KMS-11 (cell line): ENCODE data around the gene MYZAP.

Source experiments
- H2AFZ ChIP-seq: fragments of 200-600 bp; sonication (generic); 2 replicates; pipeline ENCODE4 v1.6.1; 2016; ENCODE audit warnings: antibody characterized with exemption, mixed run types, low read depth
- H3K27ac ChIP-seq: fragments of 200-600 bp; sonication (generic); 2 replicates; pipeline ENCODE4 v1.6.1; 2016; ENCODE audit warnings: mild to moderate bottlenecking, mixed run types
- H3K27me3 ChIP-seq: fragments of 200-600 bp; sonication (generic); 2 replicates; pipeline ENCODE4 v1.6.1; 2017; ENCODE audit warnings: mild to moderate bottlenecking, low read depth, mixed run types, moderate library complexity; ENCODE audit not compliant: insufficient read depth
- H3K36me3 ChIP-seq: fragments of 200-600 bp; sonication (generic); 2 replicates; pipeline ENCODE4 v1.6.1; 2017; ENCODE audit warnings: mild to moderate bottlenecking, mixed run types; ENCODE audit not compliant: insufficient read depth
- H3K4me1 ChIP-seq: fragments of 200-600 bp; sonication (generic); 2 replicates; pipeline ENCODE4 v1.6.1; 2016; ENCODE audit warnings: mild to moderate bottlenecking, low read depth, mixed run types; ENCODE audit not compliant: poor library complexity, severe bottlenecking
- H3K4me2 ChIP-seq: fragments of 200-600 bp; sonication (generic); 2 replicates; pipeline ENCODE4 v1.7.0; 2016; ENCODE audit warnings: mild to moderate bottlenecking, mixed run types
- H3K4me3 ChIP-seq: fragments of 200-600 bp; sonication (generic); IDR thresholded peaks from 2 replicates; pipeline ENCODE4 v1.6.1; 2017; ENCODE audit warnings: low read depth, low read length, mixed read lengths; ENCODE audit not compliant: insufficient read depth
- H3K79me2 ChIP-seq: fragments of 200-600 bp; sonication (generic); 2 replicates; pipeline ENCODE4 v1.6.1; 2016; ENCODE audit warnings: low read depth, mixed run types; ENCODE audit not compliant: insufficient read depth
- H3K9ac ChIP-seq: fragments of 200-600 bp; sonication (generic); 2 replicates; pipeline ENCODE4 v1.6.1; 2016; ENCODE audit warnings: mild to moderate bottlenecking, mixed run types
- H4K20me1 ChIP-seq: fragments of 200-600 bp; sonication (generic); 2 replicates; pipeline ENCODE4 v1.6.1; 2016; ENCODE audit warnings: mild to moderate bottlenecking, mixed run types; ENCODE audit not compliant: insufficient read depth
- CTCF ChIP-seq: fragments of 200-600 bp; sonication (generic); conservative IDR thresholded peaks from 2 replicates; pipeline ENCODE4 v1.6.1; 2017; ENCODE audit warnings: low read depth, mild to moderate bottlenecking, antibody characterized with exemption, low read length, moderate library complexity, mixed read lengths

Gene MYZAP

DNA sequence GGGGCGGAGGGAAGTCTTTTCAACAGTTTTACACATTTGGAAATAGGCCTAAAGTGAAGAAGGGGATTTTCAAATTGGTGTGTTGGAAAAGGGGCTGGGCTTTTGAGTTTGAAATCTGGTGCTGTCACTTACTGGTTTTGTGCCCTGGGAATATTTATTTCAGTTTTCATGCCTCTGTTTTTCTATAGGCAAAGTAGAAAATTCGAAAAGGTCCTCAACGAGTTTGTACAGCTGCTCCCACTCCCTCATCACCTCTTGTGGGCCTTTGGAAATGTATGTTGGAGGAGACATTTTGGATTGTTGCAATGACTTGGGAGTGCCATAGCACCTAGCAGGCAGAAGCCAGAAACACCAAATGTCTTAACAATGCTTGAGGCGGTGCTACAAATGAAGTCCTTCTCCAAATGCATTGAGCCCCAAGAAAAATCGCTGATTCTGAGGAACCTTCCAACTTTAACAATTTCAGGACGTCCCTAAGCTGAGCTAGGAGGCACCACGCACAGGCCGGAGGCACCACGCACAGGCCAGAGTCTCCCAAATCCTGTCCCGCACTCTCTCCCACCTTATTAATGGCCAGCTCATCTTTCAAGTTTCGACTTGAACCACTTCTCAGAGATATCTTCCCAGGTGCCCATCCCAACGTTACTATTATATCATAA, 114.2 kb downstream of the MYZAP start:
- peak overlapping the region; percentile 61 for H3K4me2 ChIP-seq
- no peaks in the 10 kb centered on the region for H4K20me1 ChIP-seq
- H2AFZ ChIP-seq = peak overlapping the region; percentile 86
- H3K9ac ChIP-seq = peak overlapping the region; percentile 99
- peaks cover 38% of the 10 kb centered on the region for H3K4me1 ChIP-seq
- H3K36me3 ChIP-seq = no peaks in the 10 kb centered on the region
- peak overlapping the region; percentile 89 for H3K27ac ChIP-seq
- H3K79me2 ChIP-seq = peaks cover 33% of the 10 kb centered on the region
- H3K4me3 ChIP-seq = no peak overlapping the region
- no peaks in the 10 kb centered on the region for H3K27me3 ChIP-seq
- TF ChIP-seq CTCF = no peak

- TF ChIP-seq CTCF = no peak
- peak within 1 kb of the TSS; percentile 89 for H3K27ac ChIP-seq
- peak within 1 kb of the TSS; percentile 86 for H2AFZ ChIP-seq
- H4K20me1 ChIP-seq = no peaks in the 10 kb centered on the region
- H3K27me3 ChIP-seq = no peaks in the 10 kb centered on the region
- no peaks in the 10 kb centered on the region for H3K36me3 ChIP-seq
- H3K4me3 ChIP-seq = peak within 1 kb of the TSS; percentile 27
- peak within 1 kb of the TSS; percentile 99 for H3K9ac ChIP-seq
- H3K79me2 ChIP-seq = peaks cover 33% of the 10 kb centered on the region
- H3K4me2 ChIP-seq = peak within 1 kb of the TSS; percentile 61
- H3K4me1 ChIP-seq = peaks cover 38% of the 10 kb centered on the region
These were observed 114.9 kb downstream of the MYZAP start, which contains the start of gene POLR2M for GRCh38 chr15:57706405-57707209. POLR2M (plus strand) TSS chr15:57706714; CDS start chr15:57706843, 129 bp downstream.

DNA sequence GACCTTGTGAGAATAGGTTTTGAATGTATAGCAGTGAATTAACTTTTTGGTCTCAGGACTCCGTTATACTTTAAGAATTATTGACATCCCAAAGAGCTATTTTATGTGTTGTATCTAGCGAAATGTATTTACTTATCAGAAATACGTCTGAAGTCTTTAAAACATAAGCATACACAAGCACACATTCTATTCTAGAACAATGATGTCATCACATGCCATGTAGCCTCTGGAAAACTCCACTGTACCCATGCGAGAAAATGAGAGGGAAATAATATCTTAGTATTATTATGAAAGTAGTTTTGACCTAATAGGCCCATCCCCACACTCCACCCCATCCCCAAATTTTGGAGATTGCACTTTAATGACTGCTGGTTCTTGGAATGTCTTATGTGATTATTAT, 116.3 kb downstream of the MYZAP start:
- peaks cover 33% of the 10 kb centered on the region for H3K4me1 ChIP-seq
- no peak overlapping the region for H2AFZ ChIP-seq
- H3K79me2 ChIP-seq = peaks cover 33% of the 10 kb centered on the region
- H3K4me2 ChIP-seq = peak overlapping the region; percentile 59
- H3K36me3 ChIP-seq = no peaks in the 10 kb centered on the region
- no peaks in the 10 kb centered on the region for H3K27me3 ChIP-seq
- H3K9ac ChIP-seq = no peak overlapping the region
- no peak overlapping the region for H3K4me3 ChIP-seq
- no peak overlapping the region for H3K27ac ChIP-seq
- H4K20me1 ChIP-seq = no peaks in the 10 kb centered on the region
- no peak for TF ChIP-seq CTCF

DNA sequence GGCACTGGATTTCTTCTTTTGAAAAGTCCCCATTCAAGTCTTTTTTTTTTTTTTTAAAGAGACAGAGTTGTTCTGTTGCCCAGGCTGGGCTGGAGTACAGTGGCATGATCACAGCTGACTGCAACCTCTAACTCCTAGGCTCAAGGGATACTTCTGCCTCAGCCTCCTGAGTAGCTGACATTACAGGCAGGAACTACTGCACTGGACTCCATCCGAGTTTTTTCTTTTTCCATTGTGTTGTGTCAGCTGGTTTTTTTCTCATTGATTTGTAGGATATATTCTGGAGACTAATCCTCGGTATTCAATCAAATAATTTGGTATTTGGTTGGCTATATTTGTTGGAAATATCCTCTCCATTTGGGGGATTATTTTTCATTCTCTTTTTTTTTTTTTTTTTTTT, 126.6 kb downstream of the MYZAP start:
- Histone ChIP-seq H3K79me2 (no peaks in the 10 kb centered on the region), H3K4me2 (no peak overlapping the region), H3K27ac (no peak overlapping the region), H3K36me3 (no peaks in the 10 kb centered on the region), H3K4me1 (no peaks in the 10 kb centered on the region), H3K27me3 (no peaks in the 10 kb centered on the region), H3K9ac (no peak overlapping the region), H4K20me1 (no peaks in the 10 kb centered on the region), H2AFZ (no peak overlapping the region), H3K4me3 (no peak overlapping the region)
- no peak for TF ChIP-seq CTCF
